Type B pancreatic cell (in vitro differentiated cells): Measurements from ENCODE around the gene CHD1. TPM values are rescaled to one million over a fixed set of nuclear protein-coding genes. Genes with fewer than 3 reads are reported as not detected.

Source experiments
- DNase-seq: peaks from one replicate; pipeline ENCODE4 v3.0.0; 2021; ENCODE audit warnings: mixed read lengths; ENCODE audit not compliant: unreplicated experiment; ENCODE audit errors: extremely low spot score
- H3K27ac Mint-ChIP-seq: 2 replicates; pipeline ENCODE4 v1.8.0; 2021; ENCODE audit warnings: mild to moderate bottlenecking, mixed read lengths
- H3K27me3 Mint-ChIP-seq: 2 replicates; pipeline ENCODE4 v1.8.0; 2021; ENCODE audit warnings: mixed read lengths
- H3K36me3 Mint-ChIP-seq: 2 replicates; pipeline ENCODE4 v1.8.0; 2021; ENCODE audit warnings: mixed read lengths
- H3K4me1 Mint-ChIP-seq: one replicate; pipeline ENCODE4 v1.8.0; 2021; ENCODE audit warnings: mixed read lengths; ENCODE audit not compliant: unreplicated experiment
- H3K4me3 Mint-ChIP-seq: 2 replicates; pipeline ENCODE4 v1.8.0; 2021; ENCODE audit warnings: mild to moderate bottlenecking, mixed read lengths
- H3K9me3 Mint-ChIP-seq: 2 replicates; pipeline ENCODE4 v1.8.0; 2021; ENCODE audit warnings: mixed read lengths
- CTCF ChIP-seq: fragments of 200-600 bp; sonication (generic); conservative IDR thresholded peaks from 2 replicates; pipeline ENCODE4 v1.5.0; 2021; ENCODE audit warnings: antibody characterized with exemption, mild to moderate bottlenecking
- total RNA-seq: library from RNA; stranded (reverse); gene quantifications from 2 replicates; pipeline ENCODE4 v1.2.1, GENCODE V29; 2021; ENCODE audit warnings: low replicate concordance

CHD1 gene
- total RNA-seq, 1 donor from 2014 or later: 56.2 TPM

GRCh38 chr5:98969400-98969799, 40.6 kb upstream of the CHD1 start:
- Mint-ChIP-seq H3K27me3 (no peaks in the 10 kb centered on the region), H3K4me3 (no peak overlapping the region), H3K36me3 (peaks cover 5% of the 10 kb centered on the region), H3K4me1 (no peaks in the 10 kb centered on the region), H3K9me3 (peaks cover 12% of the 10 kb centered on the region), H3K27ac (no peak overlapping the region)
- no peak for DNase-seq
- no peak for TF ChIP-seq CTCF

- H3K4me3 Mint-ChIP-seq: no peak overlapping the region
- H3K27me3 Mint-ChIP-seq: no peaks in the 10 kb centered on the region
- peaks cover 5% of the 10 kb centered on the region for H3K36me3 Mint-ChIP-seq
- peaks cover 12% of the 10 kb centered on the region for H3K9me3 Mint-ChIP-seq
- TF ChIP-seq CTCF: no peak
- no peaks in the 10 kb centered on the region for H3K4me1 Mint-ChIP-seq
- no peak overlapping the region for H3K27ac Mint-ChIP-seq
- DNase-seq: no peak
Observed at GRCh38 chr5:98968056-98968564, 39.3 kb upstream of the CHD1 start.

GRCh38 chr5:98965226-98965625, 36.4 kb upstream of the CHD1 start:
- Mint-ChIP-seq H3K27me3 (no peaks in the 10 kb centered on the region), H3K27ac (no peak overlapping the region), H3K36me3 (peaks cover 5% of the 10 kb centered on the region), H3K4me1 (no peaks in the 10 kb centered on the region), H3K9me3 (peaks cover 8% of the 10 kb centered on the region), H3K4me3 (no peak overlapping the region)
- no peak for TF ChIP-seq CTCF
- no peak for DNase-seq

- Mint-ChIP-seq H3K9me3 (peaks cover 8% of the 10 kb centered on the region), H3K4me1 (no peaks in the 10 kb centered on the region), H3K27ac (no peak overlapping the region), H3K36me3 (peaks cover 5% of the 10 kb centered on the region), H3K27me3 (no peaks in the 10 kb centered on the region), H3K4me3 (no peak overlapping the region)
- DNase-seq: no peak
- no peak for TF ChIP-seq CTCF
Observed at GRCh38 chr5:98964621-98965020, 35.8 kb upstream of the CHD1 start.

- no peak for DNase-seq
- H3K27ac Mint-ChIP-seq: no peak overlapping the region
Observed at GRCh38 chr5:98963019-98963418, 34.2 kb upstream of the CHD1 start.

More at GRCh38 chr5:98963019-98963418, 34.2 kb upstream of the CHD1 start:
- Mint-ChIP-seq H3K9me3 (peaks cover 8% of the 10 kb centered on the region), H3K4me1 (no peaks in the 10 kb centered on the region), H3K27me3 (no peaks in the 10 kb centered on the region), H3K36me3 (peaks cover 5% of the 10 kb centered on the region), H3K4me3 (no peak overlapping the region)
- TF ChIP-seq CTCF: no peak
